GM12878 (cell line): ENCODE measurements around the gene FAM161B.
"Not testable (repeated sequence)": the region's sequence is repeated elsewhere in the genome, so short reads cannot be mapped to it uniquely, and the experiment has no call there.

Experiments used
- BCL11A ChIP-seq: IDR thresholded peaks from 2 replicates; pipeline ENCODE4 v1.6.1; 2011; ENCODE audit warnings: low read depth, low read length
- CHD4 ChIP-seq: fragments of 200-600 bp; sonication (generic); IDR thresholded peaks from 2 replicates; pipeline ENCODE4 v1.6.1; 2016; ENCODE audit warnings: mild to moderate bottlenecking
- EZH2 ChIP-seq: IDR thresholded peaks from 2 replicates; pipeline ENCODE4 v1.6.1; 2012; ENCODE audit warnings: low read depth, mild to moderate bottlenecking, control low read depth, inconsistent platforms, low read length, borderline replicate concordance; ENCODE audit not compliant: control insufficient read depth
- NR2C1 ChIP-seq: fragments of 450-650 bp; IDR thresholded peaks from 2 replicates; pipeline ENCODE4 v1.6.1; 2017; ENCODE audit warnings: antibody characterized with exemption, mild to moderate bottlenecking, moderate library complexity
- TAF1 ChIP-seq: IDR thresholded peaks from 2 replicates; pipeline ENCODE4 v1.6.1; 2011; ENCODE audit warnings: mild to moderate bottlenecking, low read depth, low read length, borderline replicate concordance
- TF ChIP-seq, protein P1 (sequence below), 3 experiments: IDR thresholded peaks in 2 of 3; conservative IDR thresholded peaks in 1 of 3; 2 replicates each; pipeline ENCODE4 v1.5.1; 2011; ENCODE audit warnings: low read depth in 3 of 3, low read length in 3 of 3, mild to moderate bottlenecking in 3 of 3, control low read depth in 2 of 3, moderate library complexity in 2 of 3, inconsistent platforms in 1 of 3, mixed read lengths in 1 of 3; ENCODE audit not compliant: control insufficient read depth in 2 of 3, insufficient read depth in 1 of 3; ENCODE audit errors: extremely low read depth in 1 of 3
- TF ChIP-seq, protein P2 (sequence below): IDR thresholded peaks from 2 replicates; pipeline ENCODE4 v1.6.1; 2012; ENCODE audit warnings: mild to moderate bottlenecking, low read depth, low read length
- TF ChIP-seq, protein P3 (sequence below): fragments of 450-650 bp; IDR thresholded peaks from 2 replicates; pipeline ENCODE4 v1.6.1; 2017; ENCODE audit warnings: antibody characterized with exemption, mild to moderate bottlenecking, moderate library complexity
- TF ChIP-seq, protein P4 (sequence below): IDR thresholded peaks from 2 replicates; pipeline ENCODE4 v1.6.1; 2011; ENCODE audit warnings: mild to moderate bottlenecking, low read depth, low read length, moderate library complexity; ENCODE audit not compliant: insufficient replicate concordance
- TF ChIP-seq, protein P5 (sequence below): IDR thresholded peaks from 2 replicates; pipeline ENCODE4 v1.6.1; 2012; ENCODE audit warnings: low read depth, low read length, improper control_type of control experiment

DNA sequence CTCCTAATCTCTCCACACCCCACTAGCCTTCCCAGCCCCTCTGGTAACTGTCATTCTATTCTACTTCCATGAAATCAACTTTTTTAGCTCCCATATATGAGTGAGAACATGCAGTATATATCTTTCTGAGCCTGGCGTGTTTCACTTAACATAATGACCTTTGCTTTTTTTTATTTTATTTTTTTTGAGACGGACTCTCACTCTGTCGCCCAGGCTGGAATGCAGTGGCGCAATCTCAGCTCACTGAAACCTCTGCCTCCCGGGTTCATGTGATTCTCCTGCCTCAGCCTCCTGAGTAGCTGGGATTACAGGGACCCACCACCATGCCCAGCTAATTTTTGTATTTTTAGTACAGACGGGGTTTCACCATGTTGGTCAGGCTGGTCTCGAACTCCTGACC, 38.8 kb upstream of the FAM161B start:
- TF ChIP-seq, protein P1, sequence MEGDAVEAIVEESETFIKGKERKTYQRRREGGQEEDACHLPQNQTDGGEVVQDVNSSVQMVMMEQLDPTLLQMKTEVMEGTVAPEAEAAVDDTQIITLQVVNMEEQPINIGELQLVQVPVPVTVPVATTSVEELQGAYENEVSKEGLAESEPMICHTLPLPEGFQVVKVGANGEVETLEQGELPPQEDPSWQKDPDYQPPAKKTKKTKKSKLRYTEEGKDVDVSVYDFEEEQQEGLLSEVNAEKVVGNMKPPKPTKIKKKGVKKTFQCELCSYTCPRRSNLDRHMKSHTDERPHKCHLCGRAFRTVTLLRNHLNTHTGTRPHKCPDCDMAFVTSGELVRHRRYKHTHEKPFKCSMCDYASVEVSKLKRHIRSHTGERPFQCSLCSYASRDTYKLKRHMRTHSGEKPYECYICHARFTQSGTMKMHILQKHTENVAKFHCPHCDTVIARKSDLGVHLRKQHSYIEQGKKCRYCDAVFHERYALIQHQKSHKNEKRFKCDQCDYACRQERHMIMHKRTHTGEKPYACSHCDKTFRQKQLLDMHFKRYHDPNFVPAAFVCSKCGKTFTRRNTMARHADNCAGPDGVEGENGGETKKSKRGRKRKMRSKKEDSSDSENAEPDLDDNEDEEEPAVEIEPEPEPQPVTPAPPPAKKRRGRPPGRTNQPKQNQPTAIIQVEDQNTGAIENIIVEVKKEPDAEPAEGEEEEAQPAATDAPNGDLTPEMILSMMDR (IDR thresholded peaks at IDR 0.05 in 2 of 3, conservative IDR thresholded peaks at IDR 0.05 in 1 of 3; ENCODE audit: control insufficient read depth in 2 of 3, extremely low read depth in 1 of 3, insufficient read depth in 1 of 3, low read depth in 3 of 3, low read length in 3 of 3): not testable (repeated sequence)
- TF ChIP-seq BCL11A, CHD4, NR2C1, TAF1, EZH2: not testable (repeated sequence)
- TF ChIP-seq, protein P2, sequence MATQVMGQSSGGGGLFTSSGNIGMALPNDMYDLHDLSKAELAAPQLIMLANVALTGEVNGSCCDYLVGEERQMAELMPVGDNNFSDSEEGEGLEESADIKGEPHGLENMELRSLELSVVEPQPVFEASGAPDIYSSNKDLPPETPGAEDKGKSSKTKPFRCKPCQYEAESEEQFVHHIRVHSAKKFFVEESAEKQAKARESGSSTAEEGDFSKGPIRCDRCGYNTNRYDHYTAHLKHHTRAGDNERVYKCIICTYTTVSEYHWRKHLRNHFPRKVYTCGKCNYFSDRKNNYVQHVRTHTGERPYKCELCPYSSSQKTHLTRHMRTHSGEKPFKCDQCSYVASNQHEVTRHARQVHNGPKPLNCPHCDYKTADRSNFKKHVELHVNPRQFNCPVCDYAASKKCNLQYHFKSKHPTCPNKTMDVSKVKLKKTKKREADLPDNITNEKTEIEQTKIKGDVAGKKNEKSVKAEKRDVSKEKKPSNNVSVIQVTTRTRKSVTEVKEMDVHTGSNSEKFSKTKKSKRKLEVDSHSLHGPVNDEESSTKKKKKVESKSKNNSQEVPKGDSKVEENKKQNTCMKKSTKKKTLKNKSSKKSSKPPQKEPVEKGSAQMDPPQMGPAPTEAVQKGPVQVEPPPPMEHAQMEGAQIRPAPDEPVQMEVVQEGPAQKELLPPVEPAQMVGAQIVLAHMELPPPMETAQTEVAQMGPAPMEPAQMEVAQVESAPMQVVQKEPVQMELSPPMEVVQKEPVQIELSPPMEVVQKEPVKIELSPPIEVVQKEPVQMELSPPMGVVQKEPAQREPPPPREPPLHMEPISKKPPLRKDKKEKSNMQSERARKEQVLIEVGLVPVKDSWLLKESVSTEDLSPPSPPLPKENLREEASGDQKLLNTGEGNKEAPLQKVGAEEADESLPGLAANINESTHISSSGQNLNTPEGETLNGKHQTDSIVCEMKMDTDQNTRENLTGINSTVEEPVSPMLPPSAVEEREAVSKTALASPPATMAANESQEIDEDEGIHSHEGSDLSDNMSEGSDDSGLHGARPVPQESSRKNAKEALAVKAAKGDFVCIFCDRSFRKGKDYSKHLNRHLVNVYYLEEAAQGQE: not testable (repeated sequence)
- TF ChIP-seq, protein P3, sequence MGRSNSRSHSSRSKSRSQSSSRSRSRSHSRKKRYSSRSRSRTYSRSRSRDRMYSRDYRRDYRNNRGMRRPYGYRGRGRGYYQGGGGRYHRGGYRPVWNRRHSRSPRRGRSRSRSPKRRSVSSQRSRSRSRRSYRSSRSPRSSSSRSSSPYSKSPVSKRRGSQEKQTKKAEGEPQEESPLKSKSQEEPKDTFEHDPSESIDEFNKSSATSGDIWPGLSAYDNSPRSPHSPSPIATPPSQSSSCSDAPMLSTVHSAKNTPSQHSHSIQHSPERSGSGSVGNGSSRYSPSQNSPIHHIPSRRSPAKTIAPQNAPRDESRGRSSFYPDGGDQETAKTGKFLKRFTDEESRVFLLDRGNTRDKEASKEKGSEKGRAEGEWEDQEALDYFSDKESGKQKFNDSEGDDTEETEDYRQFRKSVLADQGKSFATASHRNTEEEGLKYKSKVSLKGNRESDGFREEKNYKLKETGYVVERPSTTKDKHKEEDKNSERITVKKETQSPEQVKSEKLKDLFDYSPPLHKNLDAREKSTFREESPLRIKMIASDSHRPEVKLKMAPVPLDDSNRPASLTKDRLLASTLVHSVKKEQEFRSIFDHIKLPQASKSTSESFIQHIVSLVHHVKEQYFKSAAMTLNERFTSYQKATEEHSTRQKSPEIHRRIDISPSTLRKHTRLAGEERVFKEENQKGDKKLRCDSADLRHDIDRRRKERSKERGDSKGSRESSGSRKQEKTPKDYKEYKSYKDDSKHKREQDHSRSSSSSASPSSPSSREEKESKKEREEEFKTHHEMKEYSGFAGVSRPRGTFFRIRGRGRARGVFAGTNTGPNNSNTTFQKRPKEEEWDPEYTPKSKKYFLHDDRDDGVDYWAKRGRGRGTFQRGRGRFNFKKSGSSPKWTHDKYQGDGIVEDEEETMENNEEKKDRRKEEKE: not testable (repeated sequence)
- TF ChIP-seq, protein P4, sequence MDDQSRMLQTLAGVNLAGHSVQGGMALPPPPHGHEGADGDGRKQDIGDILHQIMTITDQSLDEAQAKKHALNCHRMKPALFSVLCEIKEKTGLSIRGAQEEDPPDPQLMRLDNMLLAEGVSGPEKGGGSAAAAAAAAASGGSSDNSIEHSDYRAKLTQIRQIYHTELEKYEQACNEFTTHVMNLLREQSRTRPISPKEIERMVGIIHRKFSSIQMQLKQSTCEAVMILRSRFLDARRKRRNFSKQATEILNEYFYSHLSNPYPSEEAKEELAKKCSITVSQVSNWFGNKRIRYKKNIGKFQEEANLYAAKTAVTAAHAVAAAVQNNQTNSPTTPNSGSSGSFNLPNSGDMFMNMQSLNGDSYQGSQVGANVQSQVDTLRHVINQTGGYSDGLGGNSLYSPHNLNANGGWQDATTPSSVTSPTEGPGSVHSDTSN: not testable (repeated sequence)
- TF ChIP-seq, protein P5, sequence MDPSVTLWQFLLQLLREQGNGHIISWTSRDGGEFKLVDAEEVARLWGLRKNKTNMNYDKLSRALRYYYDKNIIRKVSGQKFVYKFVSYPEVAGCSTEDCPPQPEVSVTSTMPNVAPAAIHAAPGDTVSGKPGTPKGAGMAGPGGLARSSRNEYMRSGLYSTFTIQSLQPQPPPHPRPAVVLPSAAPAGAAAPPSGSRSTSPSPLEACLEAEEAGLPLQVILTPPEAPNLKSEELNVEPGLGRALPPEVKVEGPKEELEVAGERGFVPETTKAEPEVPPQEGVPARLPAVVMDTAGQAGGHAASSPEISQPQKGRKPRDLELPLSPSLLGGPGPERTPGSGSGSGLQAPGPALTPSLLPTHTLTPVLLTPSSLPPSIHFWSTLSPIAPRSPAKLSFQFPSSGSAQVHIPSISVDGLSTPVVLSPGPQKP: not testable (repeated sequence)
